Activated naive CD4-positive, alpha-beta T cell treated with anti-CD3 and anti-CD28 coated beads for 36 hours (primary cell): ENCODE results near the gene VAV2. TPM values are rescaled to one million over a fixed set of nuclear protein-coding genes. Genes with fewer than 3 reads are reported as not detected.

ENCODE experiments used
- CTCF ChIA-PET: fragments of 350-600 bp; sonication (Branson Sonifier 250); formaldehyde crosslinking; loops from one replicate; lab custom pipeline; 2021; ENCODE audit warnings: antibody characterized with exemption; lab: Charles Lee
- DNase-seq: peaks from one replicate; pipeline ENCODE4 v3.0.0-alpha.2; 2020
- H3K27ac Mint-ChIP-seq: one replicate; pipeline ENCODE4 v1.8.0; 2021; ENCODE audit warnings: mild to moderate bottlenecking, mixed read lengths
- H3K27me3 Mint-ChIP-seq: one replicate; pipeline ENCODE4 v1.8.0; 2021; ENCODE audit warnings: low read depth, mixed read lengths
- H3K36me3 Mint-ChIP-seq: one replicate; pipeline ENCODE4 v1.8.0; 2021; ENCODE audit warnings: low read depth, mixed read lengths
- H3K4me1 Mint-ChIP-seq: one replicate; pipeline ENCODE4 v1.8.0; 2021; ENCODE audit warnings: low read depth, mixed read lengths
- H3K4me3 Mint-ChIP-seq: one replicate; pipeline ENCODE4 v1.8.0; 2021; ENCODE audit warnings: mild to moderate bottlenecking, moderate library complexity, mixed read lengths
- H3K9me3 Mint-ChIP-seq: one replicate; pipeline ENCODE4 v1.8.0; 2021; ENCODE audit warnings: mixed read lengths
- intact Hi-C: fragments of 100-400 bp; cut with micrococcal nuclease; formaldehyde crosslinking; loops from one replicate; pipeline ENCODE4 v1.15.1; 2023
- total RNA-seq, 2 experiments: library from RNA; stranded (reverse); gene quantifications; one replicate each; pipeline ENCODE4 v1.2.3, GENCODE V29; 2021

VAV2 gene
- total RNA-seq, 2 experiments from 2014 or later, result 3.4 to 3.8 TPM

DNA sequence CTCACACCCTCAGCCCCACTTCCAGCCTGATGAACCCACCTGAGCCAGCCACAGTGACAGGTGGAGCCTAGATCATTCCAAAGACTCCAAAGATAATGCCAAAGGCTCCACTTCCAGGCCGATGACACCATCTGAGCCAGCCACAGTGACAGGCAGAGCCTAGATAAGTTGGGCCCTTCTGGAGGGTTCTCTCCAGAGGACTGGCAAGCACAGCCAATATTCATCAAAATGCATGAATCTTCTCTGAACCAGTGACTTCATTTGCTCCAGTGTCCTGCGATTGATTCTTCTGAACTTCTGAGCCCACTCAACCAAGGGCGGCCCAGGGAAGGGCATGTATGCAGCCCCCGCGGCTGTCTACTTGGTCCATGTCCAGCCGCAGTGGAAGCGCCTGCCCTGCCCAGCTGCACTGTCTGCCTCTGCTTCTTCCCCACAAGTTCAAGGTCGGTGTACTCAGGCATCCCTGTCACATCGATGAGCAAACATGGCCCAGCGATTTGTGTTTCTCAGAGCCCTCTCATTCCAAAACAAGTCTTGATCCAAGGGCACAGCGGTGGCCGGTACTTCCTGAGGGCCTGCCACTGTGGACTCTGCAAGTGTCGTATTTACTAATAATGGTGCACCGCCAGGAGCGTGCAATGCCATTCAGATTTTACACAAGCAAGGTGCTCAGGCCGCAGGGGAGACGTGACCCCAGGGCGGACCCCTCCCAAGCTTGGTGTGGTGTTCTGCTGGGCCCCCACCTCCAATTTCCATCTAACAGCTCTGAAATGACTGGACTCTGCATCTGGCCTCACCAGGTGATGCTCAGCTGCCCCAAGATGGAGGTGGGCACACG, 107.0 kb downstream of the VAV2 start:
- no peaks in the 10 kb centered on the region for H3K9me3 Mint-ChIP-seq
- no peak overlapping the region for H3K4me3 Mint-ChIP-seq
- no peaks in the 10 kb centered on the region for H3K36me3 Mint-ChIP-seq
- H3K4me1 Mint-ChIP-seq, result no peaks in the 10 kb centered on the region
- no peak overlapping the region for H3K27ac Mint-ChIP-seq
- intact Hi-C loops, result no loop called here
- DNase-seq, result no peak
- no peaks in the 10 kb centered on the region for H3K27me3 Mint-ChIP-seq
- CTCF ChIA-PET, result no interaction called here

- CTCF ChIA-PET, result no interaction called here
- H3K36me3 Mint-ChIP-seq, result no peaks in the 10 kb centered on the region
- H3K27ac Mint-ChIP-seq, result no peak overlapping the region
- intact Hi-C loops, result no loop called here
- no peaks in the 10 kb centered on the region for H3K9me3 Mint-ChIP-seq
- H3K27me3 Mint-ChIP-seq, result no peaks in the 10 kb centered on the region
- H3K4me3 Mint-ChIP-seq, result no peak overlapping the region
- DNase-seq, result no peak
- H3K4me1 Mint-ChIP-seq, result no peaks in the 10 kb centered on the region
Observed at GRCh38 chr9:133882849-133883755, 109.0 kb downstream of the VAV2 start.

DNA sequence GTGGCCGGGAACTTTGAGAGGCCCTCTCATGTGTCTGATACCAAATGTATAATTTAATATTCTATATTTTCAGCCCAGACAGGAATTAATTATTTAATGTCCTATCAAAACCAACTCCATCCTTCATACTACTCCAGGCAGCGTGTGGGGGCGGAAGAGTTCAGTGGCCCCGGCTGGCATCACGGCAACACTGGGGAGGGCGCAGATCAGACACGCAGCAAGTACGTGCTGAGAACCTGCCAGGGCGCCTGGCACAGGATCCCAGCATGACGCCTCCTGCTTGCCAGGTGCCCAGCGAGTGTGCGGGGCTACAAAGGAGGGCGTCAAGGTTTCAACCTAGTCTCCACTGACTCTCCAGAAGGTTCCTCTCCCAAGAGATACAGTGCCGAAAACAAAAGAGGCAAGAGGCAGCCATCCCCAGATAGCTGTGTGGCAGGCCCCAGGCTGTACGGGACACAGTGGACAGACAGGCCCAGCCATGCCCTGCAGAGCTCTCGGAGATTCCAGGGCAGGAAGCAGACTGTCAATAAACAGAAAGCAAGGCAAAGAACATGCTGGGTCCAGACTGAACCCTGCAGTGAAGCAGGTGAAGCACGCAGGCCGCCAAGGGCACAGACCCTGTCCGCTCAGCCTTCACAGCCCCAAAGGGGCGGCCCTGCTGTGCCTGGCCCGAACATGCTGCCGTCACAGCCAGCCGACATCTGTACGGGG, 110.3 kb downstream of the VAV2 start:
- CTCF ChIA-PET, result no interaction called here
- H3K4me1 Mint-ChIP-seq, result no peaks in the 10 kb centered on the region
- H3K4me3 Mint-ChIP-seq, result no peak overlapping the region
- no peaks in the 10 kb centered on the region for H3K9me3 Mint-ChIP-seq
- H3K36me3 Mint-ChIP-seq, result no peaks in the 10 kb centered on the region
- no peak overlapping the region for H3K27ac Mint-ChIP-seq
- no peak for DNase-seq
- intact Hi-C loops, result no loop called here
- H3K27me3 Mint-ChIP-seq, result no peaks in the 10 kb centered on the region

- intact Hi-C loops, result no loop called here
- CTCF ChIA-PET, result no interaction called here
Observed at GRCh38 chr9:133880851-133881661, 111.1 kb downstream of the VAV2 start.

GRCh38 chr9:133880136-133880535, 112.0 kb downstream of the VAV2 start:
- Mint-ChIP-seq H3K9me3 (no peaks in the 10 kb centered on the region), H3K27me3 (no peaks in the 10 kb centered on the region), H3K27ac (no peak overlapping the region), H3K4me1 (no peaks in the 10 kb centered on the region), H3K36me3 (no peaks in the 10 kb centered on the region), H3K4me3 (no peak overlapping the region)
- CTCF ChIA-PET, result interaction anchor here (0.6 kb wide), 1 partner anchor 31 kb away, joined by 5 read pairs; no protein-coding TSS in a partner anchor
- intact Hi-C loops, result no loop called here
- no peak for DNase-seq

More at GRCh38 chr9:133880851-133881661, 111.1 kb downstream of the VAV2 start:
- H3K4me1 Mint-ChIP-seq, result no peaks in the 10 kb centered on the region
- H3K4me3 Mint-ChIP-seq, result no peak overlapping the region
- H3K36me3 Mint-ChIP-seq, result no peaks in the 10 kb centered on the region
- no peaks in the 10 kb centered on the region for H3K27me3 Mint-ChIP-seq
- no peaks in the 10 kb centered on the region for H3K9me3 Mint-ChIP-seq
- H3K27ac Mint-ChIP-seq, result peak overlapping the region; percentile 36
- no peak for DNase-seq

DNA sequence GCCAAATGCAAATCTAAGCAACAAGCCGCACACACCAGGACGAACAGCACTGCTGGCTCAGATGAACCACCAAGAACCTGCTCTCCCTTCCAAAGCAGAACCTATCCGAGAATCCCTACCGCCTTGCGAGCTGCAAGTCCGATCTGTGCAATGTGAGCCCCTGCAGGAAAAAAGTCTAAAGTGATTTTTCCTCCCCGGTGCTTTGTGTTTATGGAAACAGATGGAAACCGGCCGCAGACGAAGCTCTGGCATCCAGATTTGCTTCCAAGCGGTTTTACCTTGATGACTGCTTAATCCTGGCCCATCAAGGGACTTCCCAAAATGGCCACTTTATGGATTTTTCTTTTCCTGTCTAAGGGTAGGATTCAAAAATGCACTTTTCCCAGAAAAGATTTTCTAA, 112.5 kb downstream of the VAV2 start:
- no peaks in the 10 kb centered on the region for H3K27me3 Mint-ChIP-seq
- no peaks in the 10 kb centered on the region for H3K36me3 Mint-ChIP-seq
- H3K9me3 Mint-ChIP-seq, result no peaks in the 10 kb centered on the region
- intact Hi-C loops, result no loop called here
- H3K4me3 Mint-ChIP-seq, result no peak overlapping the region
- H3K27ac Mint-ChIP-seq, result no peak overlapping the region
- CTCF ChIA-PET, result interaction anchor here (0.6 kb wide), 1 partner anchor 30 kb away, joined by 5 read pairs; no protein-coding TSS in a partner anchor
- no peaks in the 10 kb centered on the region for H3K4me1 Mint-ChIP-seq
- no peak for DNase-seq

DNA sequence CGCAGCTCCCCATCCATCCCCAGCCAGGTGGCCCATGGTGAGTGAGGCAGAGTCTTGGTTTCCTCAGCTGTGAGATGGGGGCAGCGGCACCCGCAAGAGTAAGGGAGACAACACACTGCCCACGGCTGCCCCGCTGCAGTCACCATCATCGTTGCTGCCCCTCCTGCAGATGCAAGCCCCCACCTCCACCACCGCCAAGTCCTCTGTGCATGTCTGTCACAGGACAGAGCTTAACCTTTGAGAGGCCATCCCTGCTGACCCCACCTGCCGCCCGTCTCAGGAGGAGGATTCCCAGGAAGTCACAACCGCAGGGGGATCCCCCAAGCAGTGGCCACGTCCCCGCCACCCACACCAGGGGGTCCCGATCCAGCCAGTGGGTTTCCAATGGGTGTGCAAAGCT, 113.7 kb downstream of the VAV2 start:
- no peak for DNase-seq
- CTCF ChIA-PET, result no interaction called here
- no peaks in the 10 kb centered on the region for H3K27me3 Mint-ChIP-seq
- H3K4me1 Mint-ChIP-seq, result no peaks in the 10 kb centered on the region
- no peak overlapping the region for H3K4me3 Mint-ChIP-seq
- intact Hi-C loops, result no loop called here
- no peak overlapping the region for H3K27ac Mint-ChIP-seq
- H3K9me3 Mint-ChIP-seq, result no peaks in the 10 kb centered on the region
- no peaks in the 10 kb centered on the region for H3K36me3 Mint-ChIP-seq

DNA sequence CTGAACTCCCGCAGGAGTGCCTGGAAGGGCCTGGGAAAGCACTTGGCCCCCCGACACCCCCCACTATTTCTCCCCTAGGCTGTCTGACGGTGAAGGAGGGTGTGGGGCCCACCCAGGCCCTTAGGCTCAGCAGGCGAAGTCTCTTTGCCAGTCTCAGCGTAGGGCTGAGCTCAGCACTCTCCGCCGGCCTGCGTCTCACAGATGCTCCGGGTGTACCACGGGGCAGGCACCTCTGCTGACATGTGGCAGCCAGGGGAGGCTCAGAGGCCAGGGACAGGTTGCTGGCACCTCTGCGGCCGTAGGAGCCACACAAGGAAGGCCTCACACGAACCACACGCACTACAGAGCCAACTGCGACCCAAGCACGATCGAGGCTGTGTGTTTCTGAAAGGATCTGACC, 114.2 kb downstream of the VAV2 start:
- Mint-ChIP-seq H3K27ac (no peak overlapping the region), H3K4me3 (no peak overlapping the region), H3K9me3 (no peaks in the 10 kb centered on the region), H3K27me3 (no peaks in the 10 kb centered on the region), H3K4me1 (no peaks in the 10 kb centered on the region), H3K36me3 (no peaks in the 10 kb centered on the region)
- CTCF ChIA-PET, result no interaction called here
- intact Hi-C loops, result no loop called here
- no peak for DNase-seq

GRCh38 chr9:133877327-133877726, 114.8 kb downstream of the VAV2 start:
- no peaks in the 10 kb centered on the region for H3K27me3 Mint-ChIP-seq
- no peaks in the 10 kb centered on the region for H3K36me3 Mint-ChIP-seq
- H3K9me3 Mint-ChIP-seq, result no peaks in the 10 kb centered on the region
- no peak overlapping the region for H3K27ac Mint-ChIP-seq
- DNase-seq, result no peak
- CTCF ChIA-PET, result no interaction called here
- no peaks in the 10 kb centered on the region for H3K4me1 Mint-ChIP-seq
- intact Hi-C loops, result no loop called here
- no peak overlapping the region for H3K4me3 Mint-ChIP-seq

DNA sequence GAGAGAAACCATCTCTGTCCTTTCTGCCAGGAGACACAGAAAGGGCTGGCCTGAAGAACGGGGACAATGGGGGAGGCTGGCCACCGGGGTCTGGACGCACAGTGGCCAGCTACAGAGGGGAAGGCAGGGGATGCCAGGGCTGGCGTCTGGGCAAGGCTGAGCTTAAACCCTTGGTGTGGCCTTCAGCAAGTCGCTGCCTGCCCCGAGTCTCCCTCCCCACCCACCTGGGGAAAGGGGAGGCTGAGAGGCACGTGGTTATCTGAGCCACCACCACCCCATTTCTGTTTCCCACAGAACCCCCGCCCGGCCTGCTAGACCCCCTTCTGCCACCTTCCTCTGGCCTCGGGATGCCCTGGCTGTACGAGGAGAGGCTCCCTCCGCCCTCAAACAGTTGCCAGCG, 115.3 kb downstream of the VAV2 start:
- Mint-ChIP-seq H3K9me3 (no peaks in the 10 kb centered on the region), H3K4me3 (no peak overlapping the region), H3K4me1 (no peaks in the 10 kb centered on the region), H3K27me3 (no peaks in the 10 kb centered on the region), H3K27ac (no peak overlapping the region), H3K36me3 (no peaks in the 10 kb centered on the region)
- intact Hi-C loops, result no loop called here
- CTCF ChIA-PET, result no interaction called here
- DNase-seq, result no peak

- Mint-ChIP-seq H3K4me3 (no peak overlapping the region), H3K27me3 (no peaks in the 10 kb centered on the region), H3K36me3 (no peaks in the 10 kb centered on the region), H3K9me3 (no peaks in the 10 kb centered on the region), H3K27ac (no peak overlapping the region), H3K4me1 (no peaks in the 10 kb centered on the region)
- CTCF ChIA-PET, result no interaction called here
- intact Hi-C loops, result no loop called here
- no peak for DNase-seq
Observed at GRCh38 chr9:133876144-133876543, 116.0 kb downstream of the VAV2 start.
